GM13976 (cell line): ENCODE measurements around the gene GRN.

Experiments used
- DNase-seq: peaks from one replicate; pipeline ENCODE4 v3.0.0; 2012; ENCODE audit warnings: low spot score
- CTCF ChIP-seq: IDR thresholded peaks from 2 replicates; pipeline ENCODE4 v1.5.1; 2012; ENCODE audit warnings: borderline replicate concordance, mild to moderate bottlenecking; ENCODE audit not compliant: insufficient read depth; ENCODE audit errors: extremely low read depth, missing control alignments, control extremely low read depth
- in situ Hi-C: fragments of 300-500 bp; cut with MboI; formaldehyde crosslinking; loops from one replicate; pipeline ENCODE4 v1.12.0; 2022; ENCODE audit warnings: low sequenced_read_pairs, mixed read lengths, inconsistent platforms; ENCODE audit not compliant: unreplicated experiment

GRN gene

GRCh38 chr17:44352828-44353671, 7.9 kb downstream of the GRN start:
- no peak for TF ChIP-seq CTCF
- in situ Hi-C loops: no loop called here
- no peak for DNase-seq

- in situ Hi-C loops: no loop called here
- no peak for TF ChIP-seq CTCF
- DNase-seq: peak; percentile 68
Observed at GRCh38 chr17:44353672-44354331, 8.7 kb downstream of the GRN start.

DNA sequence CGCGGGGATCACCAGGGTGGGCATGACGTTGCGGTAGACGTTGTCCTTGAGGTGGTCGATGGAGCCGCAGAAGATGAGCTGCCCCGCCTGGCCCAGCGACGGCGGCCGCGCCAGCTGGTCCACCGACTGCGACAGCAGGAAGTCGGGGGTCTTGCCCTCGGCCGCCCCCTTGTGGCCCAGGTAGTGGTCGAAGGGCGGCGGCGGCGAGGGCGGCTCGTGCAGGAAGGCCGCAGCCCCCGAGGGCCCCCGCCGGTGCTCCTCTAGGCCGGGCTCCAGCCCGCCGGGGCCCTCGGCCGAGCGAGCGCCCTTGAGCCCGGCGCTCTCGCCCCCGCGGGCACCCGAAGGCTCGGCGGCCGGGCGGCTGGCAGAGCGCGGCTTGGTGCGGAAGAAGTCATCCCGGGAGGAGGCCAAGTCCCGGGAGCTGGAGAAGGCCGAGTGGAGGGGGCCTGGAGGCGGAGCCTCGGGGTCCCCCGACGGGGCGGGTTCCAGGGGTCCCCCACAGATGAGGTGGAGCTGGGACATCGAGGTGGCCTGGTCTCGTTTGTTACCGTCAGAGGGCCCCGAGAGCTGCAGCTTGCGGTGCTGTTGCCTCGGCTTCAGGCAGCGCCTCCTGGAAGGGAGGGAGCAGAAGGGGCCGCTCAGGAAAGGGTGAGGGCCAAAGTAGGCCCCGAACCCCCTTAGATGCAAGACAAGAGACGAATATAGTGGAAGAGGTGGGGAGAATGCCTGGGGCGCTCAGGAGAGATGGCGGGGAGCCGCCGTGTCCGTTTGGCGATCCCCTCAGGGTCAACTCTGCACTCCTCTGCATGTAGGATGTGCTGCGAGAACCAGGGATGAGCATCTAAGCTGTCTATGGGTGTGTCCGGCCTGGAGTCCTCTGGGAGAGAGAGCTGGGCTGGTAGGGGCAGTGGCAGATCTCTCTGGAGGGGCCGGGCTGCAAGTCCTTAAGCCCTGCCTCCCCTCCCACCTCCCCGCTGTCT, 9.8 kb downstream of the GRN start:
- peak; percentile 83 for DNase-seq
- in situ Hi-C loops: no loop called here
- TF ChIP-seq CTCF: peak; percentile 70

- no peak for TF ChIP-seq CTCF
- in situ Hi-C loops: no loop called here
- no peak for DNase-seq
Observed at GRCh38 chr17:44355642-44356099, 10.6 kb downstream of the GRN start.

- DNase-seq: no peak
- TF ChIP-seq CTCF: no peak
- in situ Hi-C loops: no loop called here
Observed at GRCh38 chr17:44356241-44356640, 11.1 kb downstream of the GRN start.

DNA sequence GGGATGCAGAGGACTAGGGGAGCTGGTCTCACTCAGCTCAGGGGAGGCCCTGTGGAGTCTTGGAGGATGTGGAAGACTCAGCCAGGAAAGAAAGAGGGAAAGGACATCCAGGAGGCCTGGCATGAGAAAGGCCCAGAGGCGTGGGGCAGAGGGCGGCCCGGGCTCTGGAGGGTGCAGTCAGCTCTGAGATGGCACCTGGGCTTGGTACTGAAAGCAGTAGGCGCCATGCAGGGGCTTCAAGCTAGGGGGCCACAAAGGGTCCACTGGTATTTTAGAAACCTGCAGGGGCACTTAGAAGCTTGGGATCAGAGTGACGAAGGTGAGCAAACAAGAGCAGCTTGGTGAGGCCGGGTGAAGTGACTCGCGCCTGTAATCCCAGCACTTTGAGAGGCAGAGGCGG, 13.0 kb downstream of the GRN start:
- TF ChIP-seq CTCF: no peak
- in situ Hi-C loops: no loop called here
- no peak for DNase-seq
